H1 (cell line): Measurements from ENCODE around the gene USP49. TPM values are rescaled to one million over a fixed set of nuclear protein-coding genes. Genes with fewer than 3 reads are reported as not detected.

Experiments
- CTCF ChIA-PET: fragments of 300-600 bp; sonication (Branson Sonifier 250); formaldehyde crosslinking; loops from one replicate; lab custom pipeline; 2021; ENCODE audit not compliant: partially characterized antibody; lab: Charles Lee
- POLR2A ChIA-PET: fragments of 300-600 bp; sonication (Branson Sonifier 250); formaldehyde crosslinking; loops from one replicate; lab custom pipeline; 2021; ENCODE audit warnings: inconsistent platforms; ENCODE audit not compliant: partially characterized antibody; lab: Charles Lee
- DNase-seq, 2 experiments: peaks; one replicate each; pipeline versions ENCODE4 v3.0.0 to v3.0.0-alpha.2; 2010 to 2022; ENCODE audit warnings: low spot score in 2 of 2, low read depth in 1 of 2, mixed read lengths in 1 of 2
- FAIRE-seq: peaks from 2 replicates; lab custom pipeline; 2011; peaks lifted over from hg19 to GRCh38; lab: Jason Lieb, UNC
- H2AFZ ChIP-seq: 2 replicates; pipeline ENCODE4 v1.8.1; 2012; ENCODE audit warnings: low read length, inconsistent platforms
- H2AK5ac ChIP-seq: 2 replicates; pipeline ENCODE4 v1.6.1; 2013; ENCODE audit warnings: low read depth, low read length
- H2BK120ac ChIP-seq: replicated peaks from 2 replicates; pipeline ENCODE3; 2013; ENCODE audit warnings: low read depth, low read length, inconsistent platforms
- H2BK12ac ChIP-seq: 2 replicates; pipeline ENCODE4 v1.6.1; 2013; ENCODE audit warnings: low read depth, low read length
- H2BK15ac ChIP-seq: 2 replicates; pipeline ENCODE4 v1.6.1; 2013; ENCODE audit warnings: low read length
- H2BK20ac ChIP-seq: 2 replicates; pipeline ENCODE4 v1.6.1; 2013; ENCODE audit warnings: low read length
- H2BK5ac ChIP-seq: 2 replicates; pipeline ENCODE4 v1.6.1; 2013; ENCODE audit warnings: low read depth, low read length
- H3K14ac ChIP-seq: 2 replicates; pipeline ENCODE4 v1.6.1; 2013; ENCODE audit warnings: inconsistent platforms; ENCODE audit not compliant: insufficient read length
- H3K18ac ChIP-seq: 2 replicates; pipeline ENCODE4 v1.6.1; 2013; ENCODE audit warnings: low read length; ENCODE audit errors: extremely low read depth
- H3K23ac ChIP-seq: 2 replicates; pipeline ENCODE4 v1.6.1; 2013; ENCODE audit warnings: inconsistent platforms; ENCODE audit not compliant: insufficient read length
- H3K23me2 ChIP-seq: 2 replicates; pipeline ENCODE4 v1.6.1; 2013; ENCODE audit warnings: low read depth, low read length
- H3K27ac ChIP-seq: 2 replicates; pipeline ENCODE4 v1.6.1; 2011; ENCODE audit warnings: low read depth, low read length, inconsistent platforms
- H3K27me3 ChIP-seq, 4 experiments: replicated peaks in 1 of 4; 1 replicate in 1 of 4; 2 replicates in 3 of 4; pipeline versions ENCODE4 v1.6.1 to v1.8.1; 2011 to 2013; ENCODE audit warnings: low read length in 3 of 4, mild to moderate bottlenecking in 3 of 4, inconsistent platforms in 2 of 4, mixed read lengths in 2 of 4, moderate library complexity in 1 of 4; ENCODE audit not compliant: control insufficient read depth in 3 of 4, insufficient read depth in 3 of 4; ENCODE audit errors: extremely low read depth in 1 of 4
- H3K36me3 ChIP-seq, 4 experiments: 2 replicates each; pipeline versions ENCODE4 v1.6.1 to v1.8.1; 2011 to 2013; ENCODE audit warnings: mild to moderate bottlenecking in 4 of 4, low read length in 3 of 4, moderate library complexity in 2 of 4, control low read depth in 1 of 4, inconsistent platforms in 1 of 4; ENCODE audit not compliant: insufficient read depth in 4 of 4, control insufficient read depth in 2 of 4
- H3K4ac ChIP-seq: replicated peaks from 2 replicates; pipeline ENCODE3; 2013; ENCODE audit warnings: low read length, low read depth, mixed read lengths, inconsistent platforms; ENCODE audit not compliant: insufficient read length
- H3K4me1 ChIP-seq, 4 experiments: replicated peaks in 1 of 4; 1 replicate in 1 of 4; 2 replicates in 3 of 4; pipeline versions ENCODE4 v1.6.1 to v1.8.1; 2011 to 2013; ENCODE audit warnings: low read length in 3 of 4, inconsistent platforms in 2 of 4, mixed read lengths in 1 of 4; ENCODE audit not compliant: insufficient read depth in 4 of 4, control insufficient read depth in 3 of 4
- H3K4me2 ChIP-seq, 2 experiments: 2 replicates each; pipeline versions ENCODE4 v1.6.1 to v1.8.1; 2011 to 2013; ENCODE audit warnings: low read depth in 2 of 2, low read length in 2 of 2, control low read depth in 1 of 2, inconsistent platforms in 1 of 2, mild to moderate bottlenecking in 1 of 2; ENCODE audit not compliant: insufficient read depth in 1 of 2
- H3K4me3 ChIP-seq, 4 experiments: fragments of 200-600, 300-600 bp in 1 of 4; sonication (generic), shearing (Covaris generic), sonication (Bioruptor Twin) in 1 of 4; 2 replicates each; pipeline versions ENCODE4 v1.5.1 to v1.8.1; 2011 to 2016; ENCODE audit warnings: low read length in 4 of 4, low read depth in 3 of 4, control low read depth in 2 of 4, inconsistent platforms in 2 of 4, mild to moderate bottlenecking in 2 of 4, mixed read lengths in 1 of 4, moderate library complexity in 1 of 4; ENCODE audit not compliant: insufficient read depth in 2 of 4; ENCODE audit errors: extremely low read depth in 1 of 4
- H3K56ac ChIP-seq: replicated peaks from 2 replicates; pipeline ENCODE3; 2013; ENCODE audit warnings: low read depth, mild to moderate bottlenecking, mixed read lengths, low read length, inconsistent platforms; ENCODE audit not compliant: insufficient read length
- H3K79me1 ChIP-seq: 2 replicates; pipeline ENCODE4 v1.6.1; 2013; ENCODE audit warnings: low read depth, low read length, control low read depth
- H3K79me2 ChIP-seq, 2 experiments: 2 replicates each; pipeline versions ENCODE4 v1.6.1 to v1.8.1; 2012 to 2013; ENCODE audit warnings: low read length in 2 of 2, mild to moderate bottlenecking in 2 of 2, inconsistent platforms in 1 of 2; ENCODE audit not compliant: insufficient read depth in 2 of 2, control insufficient read depth in 1 of 2
- H3K9ac ChIP-seq, 4 experiments: replicated peaks in 1 of 4; 1 replicate in 1 of 4; 2 replicates in 3 of 4; pipeline versions ENCODE4 v1.6.1 to v1.8.1; 2011 to 2013; ENCODE audit warnings: low read depth in 3 of 4, low read length in 3 of 4, control low read depth in 2 of 4, mild to moderate bottlenecking in 2 of 4, moderate library complexity in 2 of 4, inconsistent platforms in 1 of 4; ENCODE audit errors: extremely low read depth in 1 of 4
- H3K9me3 ChIP-seq, 2 experiments: 2 replicates each; pipeline versions ENCODE4 v1.6.1 to v1.8.1; 2012 to 2013; ENCODE audit warnings: mild to moderate bottlenecking in 2 of 2, moderate library complexity in 2 of 2, control low read depth in 1 of 2, inconsistent platforms in 1 of 2, low read depth in 1 of 2, low read length in 1 of 2, mixed read lengths in 1 of 2; ENCODE audit not compliant: insufficient read depth in 2 of 2
- H4K20me1 ChIP-seq, 2 experiments: replicated peaks in 1 of 2; 2 replicates each; pipeline versions ENCODE3 to v1.8.1; 2011 to 2013; ENCODE audit warnings: inconsistent platforms in 2 of 2, low read length in 2 of 2, mild to moderate bottlenecking in 1 of 2; ENCODE audit not compliant: insufficient read depth in 2 of 2, control insufficient read depth in 1 of 2
- H4K5ac ChIP-seq: 2 replicates; pipeline ENCODE4 v1.6.1; 2013; ENCODE audit warnings: low read length, low read depth, mixed read lengths, inconsistent platforms; ENCODE audit not compliant: insufficient read length
- H4K8ac ChIP-seq: 2 replicates; pipeline ENCODE4 v1.8.0; 2013; ENCODE audit warnings: mild to moderate bottlenecking, moderate library complexity, low read length, inconsistent platforms; ENCODE audit not compliant: insufficient read depth; ENCODE audit errors: extremely low read depth
- H4K91ac ChIP-seq: replicated peaks from 2 replicates; pipeline ENCODE3; 2013; ENCODE audit warnings: low read length, mixed read lengths, inconsistent platforms; ENCODE audit not compliant: insufficient read length
- GTF2F1 ChIP-seq: IDR thresholded peaks from 2 replicates; pipeline ENCODE4 v1.6.1; 2012; ENCODE audit warnings: low read depth, low read length, improper control_type of control experiment, borderline replicate concordance
- PHF8 ChIP-seq: fragments of 200-600 bp; sonication (generic); conservative IDR thresholded peaks from 2 replicates; pipeline ENCODE4 v1.7.1; 2012; ENCODE audit warnings: low read depth, mild to moderate bottlenecking, inconsistent platforms, low read length, moderate library complexity
- TEAD4 ChIP-seq: IDR thresholded peaks from 2 replicates; pipeline ENCODE4 v1.6.1; 2012; ENCODE audit warnings: low read depth, low read length, inconsistent platforms, mixed read lengths
- WGBS, 2 experiments: shearing (Covaris generic) in 1 of 2; methylation state at CpG; one replicate each; pipeline versions ENCODE4 v1.1.6 to v1.1.7; 2013 to 2015; ENCODE audit warnings: low lambda C conversion rate in 2 of 2, mixed read lengths in 2 of 2, inconsistent platforms in 1 of 2, low coverage in 1 of 2, missing lambda C conversion rate in 1 of 2; ENCODE audit not compliant: insufficient replicate concordance in 2 of 2, insufficient coverage in 1 of 2, insufficient read length in 1 of 2; ENCODE audit errors: extremely low coverage in 1 of 2, missing lambda C conversion rate in 1 of 2; 5-methylcytosine and 5-hydroxymethylcytosine counted together
- polyA plus RNA-seq, 7 experiments: library from polyadenylated mRNA; depleted of rRNA in 3 of 7; stranded (reverse) in 5 of 7; unstranded in 2 of 7; fragments of >200 nt in 5 of 7; fragments of 200-250 nt in 2 of 7; gene quantifications; 1 replicate in 5 of 7; 2 replicates in 1 of 7; 4 replicates in 1 of 7; pipeline versions ENCODE4 v1.2.1 to v1.2.3, GENCODE V29; 2011 to 2013; ENCODE audit warnings: missing spikeins in 2 of 7, mixed read lengths in 2 of 7
- total RNA-seq: library from RNA; stranded (reverse); fragmentation: NEBNext Ultra II Directional; extraction: Animal tissue kit (Norgen Biotek cat#: 25700); gene quantifications from 2 replicates; pipeline ENCODE4 v1.2.1, GENCODE V29; 2021
- TF ChIP-seq, protein P1 (sequence below): IDR thresholded peaks from 2 replicates; pipeline ENCODE4 v1.6.1; 2012; ENCODE audit warnings: inconsistent platforms

USP49 gene
- total and polyA plus RNA-seq, 2 of the 8 experiments (the other 6 are each of a cell fraction or from before 2014, with no cell fraction given): 6.9 to 24.4 TPM

GRCh38 chr6:41811095-41811494 lies 84.1 kb downstream of the USP49 start:
- no peak overlapping the region for H3K18ac ChIP-seq
- 86% methylated on average over 3 of the region's 3 CpGs; no CpG with 5 or more reads in 1 of the 2 experiments for WGBS, 2 experiments
- no peak overlapping the region for H2AFZ ChIP-seq
- no peak overlapping the region for H3K9ac ChIP-seq
- H3K14ac ChIP-seq: no peak overlapping the region
- no peak overlapping the region for H2BK20ac ChIP-seq
- no peak overlapping the region for H2AK5ac ChIP-seq
- no peak overlapping the region for H2BK12ac ChIP-seq
- no peak overlapping the region for H3K27ac ChIP-seq
- H3K9me3 ChIP-seq: no peaks in the 10 kb centered on the region
- FAIRE-seq (no peak), DNase-seq (no peak)
- peaks cover 0 to 4% of the 10 kb centered on the region in 2 experiments for H4K20me1 ChIP-seq
- no peak overlapping the region for H2BK15ac ChIP-seq
- H4K91ac ChIP-seq: no peak overlapping the region
- H3K4me2 ChIP-seq: no peak overlapping the region
- H4K5ac ChIP-seq: no peak overlapping the region
- H2BK120ac ChIP-seq: no peak overlapping the region
- ChIA-PET POLR2A (no interaction called here), CTCF (interaction anchor here (1.5 kb wide), 1 partner anchor 10 kb away, joined by 7 read pairs; no protein-coding TSS in a partner anchor)
- no peak overlapping the region for H3K56ac ChIP-seq
- no peak overlapping the region for H3K4ac ChIP-seq
- H3K36me3 ChIP-seq: peaks cover 0 to 5% (median 2%) of the 10 kb centered on the region in 4 experiments; a peak in 4 of 8 replicates
- no peaks in the 10 kb centered on the region for H3K27me3 ChIP-seq
- H2BK5ac ChIP-seq: no peak overlapping the region
- no peaks in the 10 kb centered on the region for H3K79me2 ChIP-seq
- no peak overlapping the region for H4K8ac ChIP-seq
- no peak overlapping the region for H3K4me3 ChIP-seq
- no peaks in the 10 kb centered on the region for H3K23me2 ChIP-seq
- no peak overlapping the region for H3K23ac ChIP-seq
- TF ChIP-seq, protein P1, sequence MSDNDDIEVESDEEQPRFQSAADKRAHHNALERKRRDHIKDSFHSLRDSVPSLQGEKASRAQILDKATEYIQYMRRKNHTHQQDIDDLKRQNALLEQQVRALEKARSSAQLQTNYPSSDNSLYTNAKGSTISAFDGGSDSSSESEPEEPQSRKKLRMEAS: no peak
- TF ChIP-seq PHF8 (no peak), GTF2F1 (no peak), TEAD4 (no peak)
- TF ChIP-seq, all 59 proteins: peak for 0
- no peaks in the 10 kb centered on the region for H3K79me1 ChIP-seq
- H3K4me1 ChIP-seq: no peaks in the 10 kb centered on the region
